PC-3 (cell line): ENCODE results near the gene DBH. TPM values are rescaled to one million over a fixed set of nuclear protein-coding genes. Genes with fewer than 3 reads are reported as not detected.

Experiments used
- ATAC-seq: fragments of 200-7000 bp; cut with Tn5 transposase; 2 replicates; pipeline ENCODE4 v1.9.1; 2020; ENCODE audit warnings: mild to moderate bottlenecking, moderate library complexity
- BruUV-seq: library from RNA; stranded (reverse); fragments of 400-500 nt; replicated peaks from 2 replicates; lab custom pipeline; 2021; lab: Mats Ljungman, UMichigan
- CTCF ChIA-PET: fragments of 300-600 bp; sonication (Branson Sonifier 250); formaldehyde crosslinking; loops from one replicate; lab custom pipeline; 2022; ENCODE audit warnings: antibody characterized with exemption; lab: Charles Lee
- POLR2A ChIA-PET: fragments of 300-600 bp; sonication (Branson Sonifier 250); formaldehyde crosslinking; loops from one replicate; lab custom pipeline; 2022; ENCODE audit warnings: antibody characterized with exemption; ENCODE audit not compliant: unreplicated experiment; lab: Charles Lee
- DNase-seq: peaks from one replicate; pipeline ENCODE4 v3.0.0-alpha.2; 2015
- H2AFZ ChIP-seq: fragments of 300-600 bp; sonication (generic); 2 replicates; pipeline ENCODE4 v1.6.0; 2016; ENCODE audit warnings: antibody characterized with exemption, low read length
- H3F3A ChIP-seq: fragments of 300-600 bp; sonication (generic); one replicate; pipeline ENCODE4 v1.6.0; 2017; ENCODE audit warnings: antibody characterized with exemption, low read length, control low read depth, mild to moderate bottlenecking; ENCODE audit not compliant: unreplicated experiment
- H3K27ac ChIP-seq: fragments of 300-600 bp; sonication (generic); 2 replicates; pipeline ENCODE4 v1.5.1; 2016; ENCODE audit warnings: mild to moderate bottlenecking, low read length
- H3K27me3 ChIP-seq: fragments of 300-600 bp; sonication (generic); 2 replicates; pipeline ENCODE4 v1.6.1; 2016; ENCODE audit warnings: low read length, mixed read lengths
- H3K36me3 ChIP-seq: fragments of 300-600 bp; sonication (generic); 2 replicates; pipeline ENCODE4 v1.6.1; 2016; ENCODE audit warnings: low read depth, mixed run types, low read length, mixed read lengths
- H3K4me1 ChIP-seq: fragments of 300-600 bp; sonication (generic); 2 replicates; pipeline ENCODE4 v1.5.1; 2016; ENCODE audit warnings: low read length; ENCODE audit not compliant: insufficient read depth
- H3K4me2 ChIP-seq: fragments of 300-600 bp; sonication (generic); 2 replicates; pipeline ENCODE4 v1.6.0; 2016; ENCODE audit warnings: low read length
- H3K4me3 ChIP-seq: fragments of 300-600 bp; sonication (generic); 2 replicates; pipeline ENCODE4 v1.5.1; 2016; ENCODE audit warnings: mild to moderate bottlenecking, low read length, mixed read lengths
- H3K79me2 ChIP-seq: fragments of 300-600 bp; sonication (generic); 2 replicates; pipeline ENCODE4 v1.6.1; 2017; ENCODE audit warnings: low read length, mixed read lengths
- H3K9ac ChIP-seq: fragments of 300-600 bp; sonication (generic); 2 replicates; pipeline ENCODE4 v1.6.0; 2016; ENCODE audit warnings: mild to moderate bottlenecking, low read length
- H3K9me2 ChIP-seq: fragments of 300-600 bp; sonication (generic); replicated peaks from 2 replicates; pipeline ENCODE4 v1.6.1; 2016; ENCODE audit warnings: mixed run types, low read length, mixed read lengths
- H3K9me3 ChIP-seq: fragments of 300-600 bp; sonication (generic); 2 replicates; pipeline ENCODE4 v1.6.1; 2016; ENCODE audit warnings: low read length, mixed read lengths
- H4K20me1 ChIP-seq: fragments of 300-600 bp; sonication (generic); 2 replicates; pipeline ENCODE4 v1.6.1; 2016; ENCODE audit warnings: low read length, mixed read lengths
- CTCF ChIP-seq: fragments of 300-600 bp; sonication (generic); conservative IDR thresholded peaks from 2 replicates; pipeline ENCODE4 v1.5.1; 2017; ENCODE audit warnings: antibody characterized with exemption, low read depth, mild to moderate bottlenecking, low read length
- EZH2 ChIP-seq: fragments of 300-600 bp; sonication (generic); IDR thresholded peaks from one replicate; pipeline ENCODE4 v1.6.1; 2017; ENCODE audit warnings: antibody characterized with exemption, mild to moderate bottlenecking, low read length; ENCODE audit not compliant: unreplicated experiment
- EZH2phosphoT487 ChIP-seq: fragments of 300-600 bp; sonication (generic); IDR thresholded peaks from 2 replicates; pipeline ENCODE4 v1.6.1; 2018; ENCODE audit warnings: mild to moderate bottlenecking, antibody characterized with exemption, low read length, borderline replicate concordance
- intact Hi-C: fragments of 100-400 bp; cut with micrococcal nuclease; formaldehyde crosslinking; loops from 2 replicates; pipeline ENCODE4 v1.9.0; 2023
- total RNA-seq: library from RNA; depleted of rRNA; stranded (reverse); fragments of >200 nt; gene quantifications from 2 replicates; pipeline ENCODE4 v1.2.3, GENCODE V29; 2014

The DBH gene
- total RNA-seq, 1 experiment from 2014 or later = not detected

DNA sequence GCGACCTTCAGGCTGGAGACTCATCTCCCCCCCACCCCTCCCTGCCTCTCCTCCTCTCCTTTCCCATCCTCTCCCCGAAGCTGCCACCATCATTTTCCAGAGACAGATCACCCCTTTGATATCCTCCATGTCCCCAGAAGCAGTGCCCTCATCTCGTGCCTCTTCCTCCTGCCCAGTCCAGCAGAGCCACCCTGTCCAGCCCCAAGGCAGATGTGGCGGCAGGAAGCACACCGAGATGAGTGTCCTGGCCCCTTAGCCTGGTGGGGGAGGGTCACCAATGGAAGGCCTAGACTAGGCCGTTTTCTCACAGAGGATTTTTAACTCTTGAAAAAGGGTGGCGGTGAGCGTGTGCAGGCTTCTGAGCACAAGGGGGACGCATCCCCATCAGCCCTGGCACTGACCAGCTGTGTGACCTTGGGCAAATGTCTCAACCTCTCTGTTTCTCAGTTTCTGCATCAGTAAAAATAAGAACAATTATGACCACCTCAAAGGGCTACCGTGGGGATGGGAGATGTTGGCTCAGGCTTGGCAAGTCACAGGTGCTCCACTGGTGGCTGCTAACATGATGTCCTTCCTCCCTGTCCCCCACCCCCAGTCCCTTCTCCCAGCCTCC lies 53.1 kb downstream of the DBH start:
- ATAC-seq = no peak
- POLR2A ChIA-PET = no interaction called here
- TF ChIP-seq CTCF (no peak), EZH2 (no peak), EZH2phosphoT487 (no peak)

DNA sequence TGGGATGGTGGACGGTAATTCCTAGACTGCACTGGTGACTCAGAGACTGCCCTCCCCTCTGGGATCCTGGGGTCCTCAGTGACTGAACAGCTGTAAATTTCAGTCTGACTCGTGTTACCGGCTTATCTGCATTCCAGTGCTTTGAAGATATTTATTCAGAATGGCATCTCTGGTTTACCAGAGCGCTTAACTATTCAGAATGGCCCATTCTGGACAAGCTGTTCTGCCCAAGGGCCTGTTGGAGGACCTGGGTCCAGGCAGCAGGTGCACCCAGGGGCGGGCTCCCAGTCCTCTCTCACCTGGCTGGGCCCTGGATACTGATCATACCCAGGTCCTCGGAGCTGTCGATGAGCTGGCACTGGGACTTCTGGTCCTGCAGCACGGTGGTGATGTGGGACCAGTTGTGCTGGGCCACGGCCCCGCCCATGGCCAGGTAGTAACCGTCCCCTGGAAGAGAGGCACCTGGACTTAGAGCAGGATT lies 54.0 kb downstream of the DBH start:
- peaks cover 28% of the 10 kb centered on the region for H3K4me1 ChIP-seq
- ATAC-seq = no peak; the same call in 1 of the 2 replicates
- no peaks in the 10 kb centered on the region for H3K9me3 ChIP-seq
- no peaks in the 10 kb centered on the region for H4K20me1 ChIP-seq
- no peak overlapping the region for H3K9ac ChIP-seq
- ChIA-PET CTCF (no interaction called here), POLR2A (no interaction called here)
- no TSS peak for BruUV-seq
- no peaks in the 10 kb centered on the region for H3K27me3 ChIP-seq
- no peak overlapping the region for H3K4me3 ChIP-seq
- no peaks in the 10 kb centered on the region for H3K79me2 ChIP-seq
- no peak overlapping the region for H3K4me2 ChIP-seq
- no peak overlapping the region for H3K27ac ChIP-seq
- TF ChIP-seq CTCF (no peak), EZH2 (no peak), EZH2phosphoT487 (no peak)
- peak; percentile 68 for DNase-seq
- intact Hi-C loops = no loop called here
- no peaks in the 10 kb centered on the region for H3K36me3 ChIP-seq
- H3F3A ChIP-seq = no peaks in the 10 kb centered on the region
- no peak overlapping the region for H2AFZ ChIP-seq
- no peaks in the 10 kb centered on the region for H3K9me2 ChIP-seq

More for the DNA sequence above, 53.1 kb downstream of the DBH start:
- no peak overlapping the region for H3K4me2 ChIP-seq
- H3K27ac ChIP-seq = no peak overlapping the region
- H3K4me1 ChIP-seq = peaks cover 28% of the 10 kb centered on the region
- no peaks in the 10 kb centered on the region for H3K9me3 ChIP-seq
- H4K20me1 ChIP-seq = no peaks in the 10 kb centered on the region
- H2AFZ ChIP-seq = no peak overlapping the region
- H3K9me2 ChIP-seq = no peaks in the 10 kb centered on the region
- no peak overlapping the region for H3K4me3 ChIP-seq
- H3K36me3 ChIP-seq = no peaks in the 10 kb centered on the region
- CTCF ChIA-PET = no interaction called here
- H3K9ac ChIP-seq = no peak overlapping the region
- no TSS peak for BruUV-seq
- no peak for DNase-seq
- no peaks in the 10 kb centered on the region for H3K79me2 ChIP-seq
- intact Hi-C loops = no loop called here
- H3F3A ChIP-seq = no peaks in the 10 kb centered on the region
- no peaks in the 10 kb centered on the region for H3K27me3 ChIP-seq

- H3K9ac ChIP-seq = no peak overlapping the region
- no TSS peak for BruUV-seq
- no peaks in the 10 kb centered on the region for H3K9me2 ChIP-seq
- no peak for TF ChIP-seq CTCF
- TF ChIP-seq EZH2phosphoT487 = no peak
- no peak for TF ChIP-seq EZH2
- ChIA-PET CTCF (no interaction called here), POLR2A (no interaction called here)
- no peaks in the 10 kb centered on the region for H3K79me2 ChIP-seq
- H3K27ac ChIP-seq = peak overlapping the region; percentile 3; the same call in 1 of the 2 replicates
- H3F3A ChIP-seq = no peaks in the 10 kb centered on the region
- H2AFZ ChIP-seq = peak overlapping the region; percentile 40; the same call in 1 of the 2 replicates
- ATAC-seq = no peak
- peak overlapping the region; percentile 50 for H3K4me2 ChIP-seq
- DNase-seq = no peak
- no peak overlapping the region for H3K4me3 ChIP-seq
- H3K4me1 ChIP-seq = peaks cover 28% of the 10 kb centered on the region
- no peaks in the 10 kb centered on the region for H4K20me1 ChIP-seq
- no peaks in the 10 kb centered on the region for H3K36me3 ChIP-seq
- intact Hi-C loops = no loop called here
- H3K27me3 ChIP-seq = no peaks in the 10 kb centered on the region
- no peaks in the 10 kb centered on the region for H3K9me3 ChIP-seq
These were observed 55.0 kb downstream of the DBH start for GRCh38 chr9:133691191-133691590.
